Right hindlimb (tissue), 1 donor: Measurements from ENCODE around the gene KIF26A.
A peak's percentile ranks its signal among the peaks of the same experiment; 100 is the strongest.

ENCODE experiments used
- DNase-seq: peaks from one replicate; pipeline ENCODE4 v3.0.0-alpha.2; 2018

Gene KIF26A

GRCh38 chr14:104211741-104212140 lies 73.4 kb downstream of the KIF26A start:
- DNase-seq = no peak

DNA sequence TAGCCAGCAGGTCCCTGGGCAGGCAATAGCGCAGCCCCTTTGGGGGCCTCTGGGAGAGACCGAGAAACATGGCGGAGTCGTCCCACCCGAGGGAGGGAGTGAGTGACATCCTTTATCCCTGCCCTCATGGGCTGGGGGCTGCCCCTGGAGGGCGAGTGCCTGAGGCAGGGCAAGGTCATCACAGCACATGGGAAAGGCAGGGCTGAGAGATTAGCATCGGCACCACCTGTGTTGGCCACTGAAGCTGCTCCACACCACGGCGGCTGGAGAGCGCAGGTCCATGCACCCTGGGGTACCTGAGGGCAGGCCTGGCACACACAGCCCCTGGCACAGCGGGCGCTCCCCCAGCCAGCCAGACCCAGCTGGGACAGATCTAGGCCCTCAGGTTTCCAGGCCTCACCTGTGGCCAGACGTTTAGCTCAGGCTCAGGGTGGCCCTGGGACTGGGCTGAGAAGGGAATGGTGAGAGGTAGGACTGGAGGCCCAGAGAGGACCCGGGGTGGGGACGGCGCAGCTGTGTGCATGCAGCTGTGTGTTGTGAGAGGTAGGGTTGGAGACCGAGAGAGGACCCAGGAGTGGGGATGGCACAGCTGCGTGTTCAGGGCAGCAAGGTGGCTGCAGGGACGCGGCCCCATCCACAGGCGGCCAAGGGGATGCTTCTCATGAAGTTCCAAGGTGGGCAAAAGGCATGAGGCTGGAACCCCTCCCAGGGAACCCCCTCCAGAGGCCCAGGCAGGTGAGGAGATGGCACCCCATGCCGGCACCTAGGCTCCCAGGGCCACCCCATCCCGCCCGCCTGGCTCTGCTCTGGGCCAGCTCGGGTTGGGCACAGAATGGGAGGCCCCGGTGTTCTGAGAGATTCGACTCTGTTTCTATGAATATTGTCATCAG lies 74.1 kb downstream of the KIF26A start:
- no peak for DNase-seq

DNA sequence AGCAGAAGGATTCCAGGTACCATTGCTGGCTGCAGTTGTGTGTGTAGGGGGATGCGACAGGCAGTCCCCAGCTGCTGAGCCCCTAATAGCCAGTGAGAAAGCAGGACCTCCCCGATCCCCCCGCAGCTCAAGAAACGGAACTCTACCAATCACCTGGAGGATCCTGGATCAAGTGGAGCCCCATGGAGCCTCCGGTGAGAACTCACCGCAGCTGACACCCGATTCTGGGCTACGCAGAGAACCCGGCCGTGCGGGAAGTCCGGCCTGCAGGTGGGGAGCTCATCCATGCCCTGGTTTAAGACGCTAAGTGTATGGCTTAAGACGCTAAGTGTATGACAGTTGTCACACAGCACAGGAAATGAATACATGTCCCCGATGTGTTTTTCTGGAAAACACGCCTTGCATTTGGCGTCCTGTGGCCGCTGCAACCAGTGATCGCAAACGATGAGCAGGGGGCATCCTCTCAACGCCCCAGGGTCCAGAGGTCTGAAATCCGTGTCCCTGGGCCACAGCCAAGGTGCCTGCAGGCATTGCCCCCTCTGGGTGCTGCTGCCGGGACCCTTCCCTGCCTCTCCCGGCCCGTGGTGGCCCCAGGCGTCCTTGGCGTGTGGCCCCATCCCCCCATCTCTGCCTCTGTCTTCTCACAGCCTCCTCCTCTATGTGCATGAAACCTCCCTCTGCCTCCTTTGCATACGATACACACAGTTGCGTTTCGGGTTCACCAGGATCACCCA lies 75.1 kb downstream of the KIF26A start:
- no peak for DNase-seq

DNA sequence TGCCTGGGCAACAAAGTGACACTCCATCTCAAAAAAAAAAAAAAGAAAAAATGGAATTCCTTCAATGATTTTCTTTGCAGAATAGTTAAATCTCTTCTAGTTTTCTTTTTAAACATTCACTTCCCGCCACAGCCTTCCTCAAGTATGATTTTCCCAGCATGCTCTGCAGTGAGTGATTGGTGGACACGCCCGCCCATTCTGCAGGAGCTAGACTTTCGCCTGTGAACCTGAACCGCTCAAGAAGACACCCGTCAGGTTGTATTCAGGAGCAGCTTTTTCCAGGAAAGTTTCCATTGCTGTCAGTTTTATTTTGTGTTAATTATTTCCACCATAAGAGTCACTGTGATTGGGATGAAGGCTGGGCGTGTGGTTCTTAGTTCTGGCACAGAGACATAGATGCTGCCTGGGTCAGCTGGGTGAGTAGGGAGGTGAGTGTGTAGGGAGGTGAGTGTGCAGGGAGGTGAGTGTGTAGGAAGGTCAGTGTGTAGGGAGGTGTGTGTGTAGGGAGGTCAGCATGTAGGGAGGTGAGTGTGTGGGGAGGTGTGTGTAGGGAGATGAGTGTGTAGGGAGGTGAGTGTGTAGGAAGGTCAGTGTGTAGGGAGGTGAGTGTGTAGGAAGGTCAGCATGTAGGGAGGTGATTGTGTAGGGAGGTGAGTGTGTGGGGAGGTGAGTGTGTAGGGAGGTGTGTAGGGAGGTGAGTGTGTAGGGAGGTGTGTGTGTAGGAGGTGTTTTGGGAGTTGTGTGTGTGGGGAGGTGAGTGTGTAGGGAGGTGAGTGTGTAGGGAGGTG lies 76.2 kb downstream of the KIF26A start:
- DNase-seq = no peak

- DNase-seq = no peak
Observed at GRCh38 chr14:104215706-104216334, 77.4 kb downstream of the KIF26A start.

DNA sequence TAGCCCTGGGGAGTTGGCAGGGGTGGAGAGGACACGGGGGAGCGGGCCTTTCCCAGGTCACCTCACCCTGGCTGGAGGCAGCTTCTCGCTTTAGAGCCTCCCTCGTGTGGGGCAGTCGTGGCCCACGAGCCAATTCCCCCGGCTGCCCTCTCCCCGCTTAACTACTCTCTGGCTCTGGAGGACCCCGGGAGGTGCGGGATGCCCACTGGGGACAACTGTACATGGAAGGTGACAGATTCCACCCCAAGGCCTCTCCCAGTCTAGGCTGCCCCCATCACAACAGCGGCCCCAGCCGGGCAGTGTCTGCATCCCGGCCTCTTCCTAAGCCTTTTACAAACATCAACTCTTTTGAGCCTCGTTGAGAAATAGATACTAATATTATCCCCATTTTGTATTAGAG lies 78.1 kb downstream of the KIF26A start:
- DNase-seq = no peak

DNA sequence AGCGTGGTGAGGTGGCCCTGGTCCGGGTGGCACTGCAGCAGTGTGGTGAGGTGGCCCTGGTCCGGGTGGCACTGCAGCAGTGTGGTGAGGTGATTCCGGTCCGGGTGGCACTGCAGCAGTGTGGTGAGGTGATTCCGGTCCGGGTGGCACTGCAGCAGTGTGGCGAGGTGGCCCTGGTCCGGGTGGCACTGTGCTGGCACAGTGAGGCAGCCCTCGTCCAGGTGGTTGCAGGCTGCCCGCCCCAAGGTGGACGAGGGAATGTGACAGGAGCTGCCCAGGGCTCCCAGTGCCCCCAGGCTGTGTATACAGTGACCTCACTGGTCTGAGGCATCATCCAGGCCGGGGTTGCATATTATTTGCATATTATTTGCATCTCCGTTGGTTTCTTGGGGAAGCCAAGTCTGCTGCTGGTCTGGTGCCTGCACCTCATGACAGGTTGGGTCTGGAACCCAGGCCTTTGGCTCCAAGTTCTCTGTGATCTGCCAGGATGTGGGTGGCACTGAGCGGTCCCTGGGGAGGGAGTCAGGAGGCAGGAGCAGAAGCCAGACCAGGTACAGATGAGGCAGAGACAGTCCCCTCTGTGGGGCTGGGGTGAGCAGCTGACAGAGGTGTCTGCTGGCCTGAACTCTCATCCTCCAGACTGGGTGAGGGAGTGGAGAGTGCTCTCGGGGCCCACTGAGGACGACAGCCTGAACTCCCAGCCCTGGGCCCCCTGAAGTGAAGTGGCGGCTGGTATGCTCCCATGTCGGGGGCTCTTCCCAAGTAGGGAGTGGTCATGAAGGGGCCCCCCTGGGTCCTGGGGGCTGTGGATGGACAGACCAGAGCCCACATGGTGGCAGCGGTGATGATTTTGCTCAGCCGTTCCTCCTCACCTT lies 79.3 kb downstream of the KIF26A start:
- peak; percentile 9 for DNase-seq

- DNase-seq = peak; percentile 16
Observed at GRCh38 chr14:104218361-104219180, 80.2 kb downstream of the KIF26A start.

GRCh38 chr14:104219731-104220214 lies 81.4 kb downstream of the KIF26A start:
- DNase-seq = peak; percentile 26

- peak; percentile 37 for DNase-seq
Observed at GRCh38 chr14:104220215-104221070, 82.1 kb downstream of the KIF26A start.

- peak; percentile 16 for DNase-seq
Observed at GRCh38 chr14:104221071-104221625, 82.8 kb downstream of the KIF26A start.

DNA sequence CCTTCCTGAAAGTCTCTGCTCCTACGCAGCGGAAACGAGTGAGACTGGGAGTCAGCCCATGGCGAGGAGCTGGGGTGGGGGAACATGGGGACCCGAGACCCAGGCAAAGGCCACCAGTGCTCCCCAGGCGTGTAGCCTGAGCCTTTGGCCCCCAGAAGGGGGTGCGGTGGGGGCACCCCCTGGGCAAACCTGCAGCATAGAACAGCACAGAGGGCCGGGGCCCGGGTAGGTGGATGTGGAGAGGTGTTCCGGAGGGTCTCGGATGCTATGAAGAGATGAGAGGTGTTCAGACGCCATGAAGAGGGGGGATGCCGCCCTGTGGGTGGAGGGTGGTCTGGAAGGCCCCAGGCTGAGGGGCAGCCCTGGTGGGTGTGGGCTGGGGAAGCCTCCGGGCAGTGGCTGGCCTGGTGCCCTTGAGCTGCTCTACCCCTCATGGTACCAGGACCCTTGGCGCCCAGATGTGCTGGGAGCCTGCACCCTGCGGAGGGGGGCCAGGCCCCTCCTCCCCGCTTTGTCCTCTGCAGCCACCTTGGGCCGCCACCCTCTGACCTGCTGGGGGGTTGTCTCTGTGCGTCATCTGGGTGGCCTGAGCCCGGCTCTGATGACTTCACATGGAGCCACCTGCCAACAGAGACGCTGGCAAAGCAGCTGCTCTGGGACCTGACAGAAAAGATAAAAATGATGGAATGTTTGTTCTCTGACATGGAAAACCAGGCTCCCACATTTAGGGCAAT lies 83.4 kb downstream of the KIF26A start:
- DNase-seq = peak; percentile 19

DNA sequence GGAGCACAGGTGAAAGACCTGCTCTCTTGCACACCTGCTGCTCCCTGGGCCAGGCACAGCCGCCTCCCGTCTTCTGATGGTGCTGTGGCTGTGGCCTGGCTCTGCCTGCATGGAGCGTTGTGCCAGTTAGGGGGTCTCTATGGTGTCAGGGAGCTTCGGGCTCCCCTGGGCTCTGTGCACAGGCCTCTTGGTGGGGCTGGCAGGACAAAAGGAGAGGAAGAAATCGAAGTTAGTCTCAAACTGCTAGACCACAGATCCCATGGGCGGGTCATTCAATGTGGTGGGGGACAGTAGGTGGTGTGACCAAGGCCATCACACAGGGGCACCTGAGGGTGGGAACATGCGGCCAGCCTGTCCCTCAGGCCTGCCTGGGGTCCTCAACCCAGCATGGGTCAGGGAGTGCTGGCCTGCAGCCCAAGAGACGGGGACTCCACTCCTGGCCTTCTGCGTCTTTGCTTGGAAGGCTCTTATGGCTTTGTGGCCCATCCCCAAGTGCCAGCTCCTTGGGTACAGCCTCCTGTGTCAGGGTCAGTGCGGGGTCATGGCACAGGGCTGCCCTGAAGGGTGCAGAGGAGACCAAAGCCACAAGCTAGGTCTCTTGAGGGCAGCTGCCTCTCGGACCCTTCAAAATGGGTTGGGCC lies 84.1 kb downstream of the KIF26A start:
- no peak for DNase-seq

- peak; percentile 86 for DNase-seq
Observed at GRCh38 chr14:104223101-104224041, 85.0 kb downstream of the KIF26A start.

DNA sequence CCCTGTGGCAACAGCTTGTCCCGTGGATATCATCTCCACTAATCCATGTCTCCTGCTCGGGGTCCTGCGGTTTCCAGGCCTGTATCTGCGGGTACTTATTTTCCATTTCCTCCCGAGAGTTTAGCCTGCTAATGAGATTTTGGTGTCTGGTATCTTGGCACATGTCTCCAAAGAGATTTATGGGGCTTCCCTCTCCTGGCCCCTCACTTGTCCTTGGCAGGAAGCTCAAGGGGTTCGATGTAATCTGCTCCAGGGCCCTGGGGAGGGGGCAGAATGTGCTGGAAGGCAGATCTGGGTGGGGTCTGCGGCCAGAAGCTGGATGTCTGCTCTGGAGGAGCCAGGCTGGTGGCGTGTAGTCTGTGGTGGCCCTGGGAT lies 85.7 kb downstream of the KIF26A start:
- DNase-seq = no peak

GRCh38 chr14:104224506-104225277 lies 86.3 kb downstream of the KIF26A start:
- no peak for DNase-seq
